DMS53 treated with DMSO at 0.1 percent for 48 hours (cell line): ENCODE results near the gene TICRR.

ENCODE experiments used
- DNase-seq: peaks from one replicate; lab custom pipeline; 2025; ENCODE audit not compliant: unreplicated experiment; lab: John Stamatoyannopoulos, UW

Gene TICRR

GRCh38 chr15:89653578-89653977 lies 78.3 kb downstream of the TICRR start:
- no peak for DNase-seq

- no peak for DNase-seq
Measured at GRCh38 chr15:89654301-89654761, 79.1 kb downstream of the TICRR start.

GRCh38 chr15:89654847-89655805 lies 79.9 kb downstream of the TICRR start, which contains the start of gene KIF7:
Gene KIF7, minus strand, starts transcription at chr15:89655467. Its CDS starts 2,537 bp downstream, at chr15:89652930.
- no peak for DNase-seq

GRCh38 chr15:89656116-89656815 lies 81.0 kb downstream of the TICRR start:
- no peak for DNase-seq

- no peak for DNase-seq
Measured at GRCh38 chr15:89657686-89658200, 82.5 kb downstream of the TICRR start.

DNA sequence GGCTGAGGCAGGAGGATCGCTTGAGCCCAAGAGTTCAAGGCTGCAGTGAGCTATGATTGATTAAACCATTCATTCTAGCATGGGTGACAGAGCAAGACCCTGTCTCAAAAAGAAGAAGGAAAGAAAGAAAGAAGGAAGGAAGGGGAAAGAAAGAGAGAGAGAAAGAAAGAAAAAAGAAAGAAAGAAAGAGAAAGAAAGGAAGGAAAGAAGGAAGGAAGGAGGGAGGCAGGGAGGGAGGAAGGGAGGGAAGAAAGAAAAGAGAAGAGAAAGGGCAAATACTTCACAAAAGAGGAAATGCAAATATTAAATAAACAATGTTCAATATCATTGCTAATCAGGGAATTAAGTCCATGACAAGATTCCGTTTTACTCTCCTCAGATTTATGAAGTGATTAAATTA lies 84.0 kb downstream of the TICRR start:
- DNase-seq = no peak

DNA sequence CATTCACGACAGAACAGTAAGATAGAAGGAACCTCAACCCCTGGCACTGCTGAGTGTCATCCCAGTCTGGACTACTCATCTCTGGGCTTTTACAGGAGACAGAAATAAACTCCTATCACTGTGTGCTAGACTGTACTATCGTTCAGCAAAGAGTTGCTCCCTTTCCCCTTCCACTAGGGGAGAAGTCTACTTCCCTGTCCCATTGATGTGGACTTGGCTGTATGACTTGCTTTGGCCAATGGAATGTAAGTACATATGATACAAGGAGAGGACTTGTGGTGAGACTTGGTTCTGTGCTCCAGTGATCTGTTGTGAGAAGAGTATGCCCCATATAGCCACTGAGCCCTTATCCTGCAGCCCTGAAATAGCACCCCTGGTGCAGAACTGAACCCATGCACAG lies 85.3 kb downstream of the TICRR start:
- no peak for DNase-seq

GRCh38 chr15:89662893-89663626 lies 87.8 kb downstream of the TICRR start:
- no peak for DNase-seq

- DNase-seq = peak; percentile 32
Measured at GRCh38 chr15:89664441-89665350, 89.4 kb downstream of the TICRR start.

DNA sequence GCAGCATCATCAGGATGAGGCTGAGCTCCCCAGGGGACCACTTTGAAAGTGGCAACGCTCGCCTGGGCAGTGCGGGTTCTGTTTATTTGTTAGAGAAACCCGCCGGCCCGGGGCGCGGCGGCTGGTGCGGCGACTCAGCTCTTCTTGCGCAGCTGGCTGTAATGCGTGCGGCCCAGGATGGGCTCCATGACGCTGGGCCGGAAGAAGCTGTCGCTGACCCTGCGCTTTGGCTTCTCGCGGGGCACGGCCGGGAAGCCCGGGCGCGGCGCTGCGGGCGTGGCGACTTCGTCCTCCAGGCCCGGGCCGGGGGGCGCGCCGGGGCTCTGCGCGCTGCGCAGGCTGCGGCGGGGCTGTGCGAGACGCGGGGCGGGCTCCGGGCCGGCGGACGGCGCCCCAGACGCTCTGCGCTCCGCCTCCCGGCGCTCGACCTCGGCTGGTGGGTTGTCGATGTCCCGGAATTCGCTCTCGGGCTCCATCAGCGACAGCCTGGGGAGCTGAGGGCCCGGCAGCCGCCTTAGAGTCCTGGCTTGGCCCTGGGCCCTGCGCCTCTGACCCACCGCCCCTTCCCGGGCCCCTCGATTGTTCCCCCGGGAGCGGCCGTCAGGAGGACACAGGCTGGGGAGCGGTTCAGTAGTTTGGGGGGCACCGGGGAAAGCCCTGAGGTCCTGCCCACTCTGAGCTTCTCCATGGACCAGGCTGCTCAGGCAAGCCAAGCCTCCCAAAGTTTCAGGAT lies 90.3 kb downstream of the TICRR start:
- DNase-seq = peak; percentile 4

DNA sequence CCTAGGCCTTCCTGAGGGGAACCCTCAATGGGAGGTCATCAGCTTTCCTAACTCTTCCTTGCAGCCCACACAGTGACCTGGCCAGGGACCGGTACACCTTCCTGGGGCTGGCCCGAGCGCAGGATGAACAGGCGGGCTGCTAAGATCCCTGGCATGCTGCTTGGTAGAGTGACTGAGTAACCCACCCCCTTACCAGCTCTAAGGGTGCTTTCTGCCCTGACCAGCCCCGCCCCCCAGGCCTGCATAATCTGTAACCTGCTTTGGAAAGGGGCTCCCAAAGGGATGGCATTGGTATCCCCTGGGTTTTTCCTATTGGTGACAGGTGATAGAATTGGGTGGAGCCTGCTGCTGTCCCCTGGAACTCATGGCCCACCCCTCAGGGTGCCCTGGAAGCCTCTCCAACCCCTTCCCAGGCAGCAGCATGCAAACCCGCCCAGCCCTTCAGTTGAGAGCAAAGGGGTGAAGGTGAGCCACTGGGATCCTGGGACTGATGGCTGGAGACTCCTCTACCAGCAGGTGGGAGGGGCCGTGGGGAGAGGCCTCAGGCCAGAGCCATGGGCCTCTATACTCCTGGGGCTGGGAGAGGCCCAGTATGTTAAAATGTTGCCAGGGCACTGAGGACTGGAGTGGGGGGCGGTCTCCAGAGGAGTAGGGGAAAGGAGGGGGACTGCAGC lies 91.1 kb downstream of the TICRR start:
- no peak for DNase-seq

GRCh38 chr15:89666858-89667705 lies 91.8 kb downstream of the TICRR start:
- DNase-seq = no peak

- no peak for DNase-seq
Measured at GRCh38 chr15:89667706-89667960, 92.4 kb downstream of the TICRR start.

- no peak for DNase-seq
Measured at GRCh38 chr15:89668171-89668570, 92.9 kb downstream of the TICRR start.

GRCh38 chr15:89669309-89669865 lies 94.1 kb downstream of the TICRR start:
- no peak for DNase-seq

DNA sequence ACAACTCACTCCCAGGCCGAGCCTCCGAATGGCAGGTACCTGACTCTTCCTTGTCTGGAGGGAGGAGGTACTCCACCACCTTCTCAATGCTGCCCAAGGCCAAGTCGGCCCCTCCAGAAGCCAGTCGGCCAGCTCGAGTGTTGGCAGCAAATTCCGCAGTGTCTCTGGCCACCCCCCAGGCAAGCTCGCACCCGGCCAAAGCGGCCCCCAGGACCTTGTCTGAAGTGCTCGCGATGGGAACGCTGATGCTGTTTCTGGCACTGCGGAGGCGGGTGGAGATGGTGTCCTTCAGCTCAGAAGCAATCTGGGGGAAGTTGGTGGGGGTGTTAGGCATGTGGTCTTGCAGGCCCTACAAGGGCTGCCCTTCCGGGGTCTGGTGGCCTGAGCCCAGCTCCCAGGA lies 94.7 kb downstream of the TICRR start:
- DNase-seq = no peak

DNA sequence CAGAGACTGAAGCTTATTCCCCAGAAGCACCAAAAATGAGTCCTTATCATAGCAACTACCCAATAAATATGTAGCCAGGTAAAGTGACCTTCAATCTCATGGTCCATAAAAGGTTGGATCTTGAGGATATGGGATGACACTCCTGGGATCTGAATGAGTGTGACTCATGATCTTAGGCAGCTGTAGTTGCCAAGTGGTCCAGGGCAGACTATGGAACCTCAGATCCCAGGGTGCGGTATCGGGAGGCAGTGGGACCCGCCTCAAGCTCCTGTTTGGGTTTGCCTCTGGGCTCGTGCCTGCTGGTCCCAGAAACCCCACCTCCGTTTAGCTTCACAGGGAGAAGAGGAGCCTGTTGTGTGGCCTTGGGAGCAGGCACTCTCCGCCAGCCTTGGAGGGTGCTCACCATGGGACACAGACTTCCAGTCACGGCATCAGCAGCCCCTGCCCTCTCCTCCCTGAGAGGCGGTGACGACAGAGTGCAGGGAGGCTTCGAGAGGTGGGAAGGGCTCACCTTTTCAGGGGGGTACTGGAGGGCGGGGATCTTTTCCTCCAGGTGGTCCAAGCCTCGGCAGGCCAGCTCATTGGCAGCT lies 95.8 kb downstream of the TICRR start:
- DNase-seq = no peak
